Esophagus squamous epithelium (tissue), 5 donors: Measurements from ENCODE around the gene LYZL1. TPM values are rescaled to one million over a fixed set of nuclear protein-coding genes. Genes with fewer than 3 reads are reported as not detected.
"Not testable (repeated sequence)": the region's sequence is repeated elsewhere in the genome, so short reads cannot be mapped to it uniquely, and the experiment has no call there.

Source experiments
- DNase-seq: peaks from one replicate; lab custom pipeline; 2025; lab: John Stamatoyannopoulos, UW
- H3K27ac ChIP-seq, 4 donors: fragments of 200-600 bp; sonication (generic); one replicate each; pipeline ENCODE4 v1.5.1; 2016 to 2019; ENCODE audit warnings: mild to moderate bottlenecking in 1 of 4
- H3K27me3 ChIP-seq, 4 donors: fragments of 200-600 bp; sonication (generic); 1 replicate in 3 of 4; 2 replicates in 1 of 4; pipeline versions ENCODE4 v1.5.1 to v1.6.0; 2017 to 2021; ENCODE audit warnings: antibody characterized with exemption in 1 of 4
- H3K36me3 ChIP-seq, 3 donors: fragments of 200-600 bp; sonication (generic); one replicate each; pipeline ENCODE4 v1.5.1; 2016 to 2019
- H3K4me1 ChIP-seq, 3 donors: fragments of 200-600 bp; sonication (generic); one replicate each; pipeline ENCODE4 v1.5.1; 2017 to 2019
- H3K4me3 ChIP-seq, 4 donors: fragments of 200-600 bp; sonication (generic); 1 replicate in 3 of 4; 2 replicates in 1 of 4; pipeline ENCODE4 v1.5.1; 2016 to 2019; ENCODE audit warnings: mild to moderate bottlenecking in 2 of 4, moderate library complexity in 1 of 4
- H3K9me3 ChIP-seq, 3 donors: fragments of 200-600 bp; sonication (generic); one replicate each; pipeline ENCODE4 v1.5.1; 2016 to 2019
- CTCF ChIP-seq, 6 experiments: fragments of 450-650 bp in 4 of 6; fragments of 200-600 bp in 2 of 6; sonication (generic) in 2 of 6; IDR thresholded peaks; one replicate each; pipeline ENCODE4 v1.5.1; 2016 to 2019; ENCODE audit warnings: antibody characterized with exemption in 6 of 6, mild to moderate bottlenecking in 4 of 6, moderate library complexity in 4 of 6
- POLR2A ChIP-seq, 4 donors: fragments of 450-650 bp; IDR thresholded peaks; one replicate each; pipeline ENCODE4 v1.6.1; 2017; ENCODE audit warnings: antibody characterized with exemption in 4 of 4, mild to moderate bottlenecking in 4 of 4, moderate library complexity in 3 of 4
- WGBS, 2 donors: methylation state at CpG; one replicate each; pipeline ENCODE4 v1.1.5; 2018; 5-methylcytosine and 5-hydroxymethylcytosine counted together
- intact Hi-C: fragments of 100-400 bp; cut with DNase I; formaldehyde crosslinking; loops from one replicate; pipeline ENCODE4 v1.15.0; 2022
- total RNA-seq, 4 donors: library from RNA; depleted of rRNA; stranded (reverse); fragments of >200 nt; gene quantifications; one replicate each; pipeline ENCODE4 v1.1.0, GENCODE V29; 2016
- donor health status: DM: yes; HTN: yes; CAD: no.

The LYZL1 gene
- not detected for total RNA-seq

GRCh38 chr10:29288906-29289305 is at the start of gene LYZL1:
Gene LYZL1, plus strand, starts transcription at chr10:29289070. Its CDS starts 2,798 bp downstream, at chr10:29291868.
- H3K4me3 ChIP-seq, H3K4me1 ChIP-seq, H3K27ac ChIP-seq, H3K9me3 ChIP-seq, H3K36me3 ChIP-seq, DNase-seq, intact Hi-C loops: not testable (repeated sequence)
- 63 to 78% methylated on average over 6 of the region's 6 CpGs for WGBS, 2 donors
- H3K27me3 ChIP-seq: peaks cover 0 to 15% (median 0%) of the 10 kb centered on the region in 4 donors

GRCh38 chr10:29239569-29240472 is 49.0 kb upstream of the LYZL1 start:
- H3K27ac ChIP-seq: no peak overlapping the region
- DNase-seq: no peak
- H3K4me1 ChIP-seq: no peaks in the 10 kb centered on the region
- no peak overlapping the region for H3K4me3 ChIP-seq
- 64 to 87% methylated on average over 7 to 9 of the region's 15 CpGs for WGBS, 2 donors
- peak in 1 of 6 experiments; percentile 22 for TF ChIP-seq CTCF (IDR thresholded peaks at IDR 0.05)
- TF ChIP-seq POLR2A (IDR thresholded peaks at IDR 0.05): no peak
- intact Hi-C loops: no loop called here
- peaks cover 0 to 12% (median 0%) of the 10 kb centered on the region in 4 donors for H3K27me3 ChIP-seq
- no peaks in the 10 kb centered on the region for H3K36me3 ChIP-seq
- no peaks in the 10 kb centered on the region for H3K9me3 ChIP-seq

GRCh38 chr10:29240986-29241660 is 47.7 kb upstream of the LYZL1 start:
- no peak overlapping the region for H3K27ac ChIP-seq
- H3K9me3 ChIP-seq: no peaks in the 10 kb centered on the region
- DNase-seq: no peak
- TF ChIP-seq POLR2A (IDR thresholded peaks at IDR 0.05) (no peak), CTCF (IDR thresholded peaks at IDR 0.05) (no peak)
- H3K27me3 ChIP-seq: peaks cover 0 to 12% (median 0%) of the 10 kb centered on the region in 4 donors
- H3K4me3 ChIP-seq: no peak overlapping the region
- no peaks in the 10 kb centered on the region for H3K36me3 ChIP-seq
- no peaks in the 10 kb centered on the region for H3K4me1 ChIP-seq
- 66 to 85% methylated on average over 5 to 12 of the region's 15 CpGs for WGBS, 2 donors
- intact Hi-C loops: no loop called here

GRCh38 chr10:29241925-29242324 is 46.9 kb upstream of the LYZL1 start:
- TF ChIP-seq POLR2A (IDR thresholded peaks at IDR 0.05) (no peak), CTCF (IDR thresholded peaks at IDR 0.05) (no peak)
- H3K4me1 ChIP-seq: no peaks in the 10 kb centered on the region
- no peak overlapping the region for H3K4me3 ChIP-seq
- no peaks in the 10 kb centered on the region for H3K36me3 ChIP-seq
- H3K27ac ChIP-seq: no peak overlapping the region
- intact Hi-C loops: no loop called here
- H3K9me3 ChIP-seq: no peaks in the 10 kb centered on the region
- DNase-seq: no peak
- peaks cover 0 to 9% (median 0%) of the 10 kb centered on the region in 4 donors for H3K27me3 ChIP-seq

- no peaks in the 10 kb centered on the region for H3K36me3 ChIP-seq
- no peak overlapping the region for H3K4me3 ChIP-seq
- no peak for DNase-seq
- no peak for TF ChIP-seq CTCF (IDR thresholded peaks at IDR 0.05)
- no peak for TF ChIP-seq POLR2A (IDR thresholded peaks at IDR 0.05)
- H3K27me3 ChIP-seq: peaks cover 0 to 6% (median 0%) of the 10 kb centered on the region in 4 donors
- no peaks in the 10 kb centered on the region for H3K9me3 ChIP-seq
- no peak overlapping the region for H3K27ac ChIP-seq
- WGBS, 2 donors: 38 to 57% methylated on average over 3 to 5 of the region's 5 CpGs
- no peaks in the 10 kb centered on the region for H3K4me1 ChIP-seq
- intact Hi-C loops: no loop called here
Observed at GRCh38 chr10:29243066-29243465, 45.8 kb upstream of the LYZL1 start.
